LHCN-M2 (cell line): Measurements from ENCODE around the gene DUSP8. TPM values are rescaled to one million over a fixed set of nuclear protein-coding genes. Genes with fewer than 3 reads are reported as not detected.

Experiments
- DNase-seq: peaks from one replicate; pipeline ENCODE4 v3.0.0-alpha.2; 2012; ENCODE audit warnings: low read depth
- total RNA-seq: library from RNA; depleted of rRNA; stranded (reverse); fragments of >200 nt; gene quantifications from 2 replicates; pipeline ENCODE4 v1.2.3, GENCODE V29; 2014

Gene DUSP8
- total RNA-seq, 1 experiment from 2014 or later = not detected

GRCh38 chr11:1554981-1555712 lies 16.9 kb downstream of the DUSP8 start:
- DNase-seq = no peak

DNA sequence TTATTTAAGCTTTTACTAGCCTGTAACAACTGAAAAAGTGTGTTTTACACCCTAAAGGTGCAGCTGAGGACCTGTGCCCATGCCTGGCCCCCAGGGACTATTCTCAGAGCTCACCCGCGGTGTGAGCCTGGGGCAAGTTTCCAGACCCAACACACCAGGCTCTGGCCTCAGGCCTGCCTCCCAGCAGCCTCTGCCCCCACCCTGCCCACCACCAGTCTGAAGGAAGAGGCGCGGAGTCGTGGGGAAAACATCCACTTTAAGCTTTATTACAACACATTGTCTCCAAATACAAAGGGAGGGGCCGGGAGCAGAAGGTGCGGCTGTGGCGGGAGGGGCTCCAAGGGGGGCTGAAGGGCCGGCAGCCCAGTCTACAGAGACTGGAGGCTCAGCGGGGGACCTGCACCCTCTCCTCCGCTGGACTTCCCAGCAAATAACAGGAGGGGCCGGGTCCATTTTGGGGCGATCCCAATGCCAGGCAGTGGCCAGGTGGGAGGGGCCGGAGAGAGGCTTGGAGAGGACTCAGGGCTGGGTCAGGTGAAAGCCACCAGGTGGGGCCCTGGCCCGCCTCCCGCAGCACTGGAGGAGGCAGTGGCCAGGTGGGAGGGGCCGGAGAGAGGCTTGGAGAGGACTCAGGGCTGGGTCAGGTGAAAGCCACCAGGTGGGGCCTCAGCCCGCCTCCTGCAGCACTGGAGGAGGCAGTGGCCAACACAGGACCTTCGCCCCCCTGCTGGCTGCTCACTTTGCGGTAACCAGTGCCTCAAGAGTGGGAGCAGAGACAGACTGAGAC lies 18.1 kb downstream of the DUSP8 start:
- no peak for DNase-seq

GRCh38 chr11:1549338-1550330 lies 22.4 kb downstream of the DUSP8 start:
- no peak for DNase-seq

GRCh38 chr11:1548221-1549070 lies 23.6 kb downstream of the DUSP8 start:
- DNase-seq = peak; percentile 21

- DNase-seq = no peak
These were observed 24.5 kb downstream of the DUSP8 start for GRCh38 chr11:1547467-1548098.

- no peak for DNase-seq
These were observed 25.3 kb downstream of the DUSP8 start for GRCh38 chr11:1546536-1547466.

- no peak for DNase-seq
These were observed 26.0 kb downstream of the DUSP8 start for GRCh38 chr11:1546077-1546535.

GRCh38 chr11:1545432-1545831 lies 26.6 kb downstream of the DUSP8 start:
- no peak for DNase-seq

DNA sequence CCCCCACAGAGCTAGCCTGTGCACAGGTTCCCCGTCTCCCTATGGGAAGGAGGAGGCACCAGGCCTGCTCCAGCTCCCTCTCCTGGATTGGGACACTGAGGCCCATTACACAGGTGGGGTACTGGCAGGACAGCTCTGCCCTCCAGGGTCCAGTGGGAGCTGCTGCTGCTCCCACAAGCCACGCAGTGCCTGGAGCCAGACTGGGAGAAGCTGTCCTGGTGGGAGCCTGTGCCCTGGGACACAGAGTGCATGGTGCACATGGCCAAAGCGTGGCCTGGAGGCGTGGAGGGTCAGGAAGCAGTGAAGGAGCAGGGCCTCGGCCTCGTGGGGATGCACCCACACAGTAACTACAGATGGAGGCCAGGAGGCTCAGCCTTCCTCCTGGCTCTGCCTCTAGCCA lies 27.5 kb downstream of the DUSP8 start:
- DNase-seq = no peak

DNA sequence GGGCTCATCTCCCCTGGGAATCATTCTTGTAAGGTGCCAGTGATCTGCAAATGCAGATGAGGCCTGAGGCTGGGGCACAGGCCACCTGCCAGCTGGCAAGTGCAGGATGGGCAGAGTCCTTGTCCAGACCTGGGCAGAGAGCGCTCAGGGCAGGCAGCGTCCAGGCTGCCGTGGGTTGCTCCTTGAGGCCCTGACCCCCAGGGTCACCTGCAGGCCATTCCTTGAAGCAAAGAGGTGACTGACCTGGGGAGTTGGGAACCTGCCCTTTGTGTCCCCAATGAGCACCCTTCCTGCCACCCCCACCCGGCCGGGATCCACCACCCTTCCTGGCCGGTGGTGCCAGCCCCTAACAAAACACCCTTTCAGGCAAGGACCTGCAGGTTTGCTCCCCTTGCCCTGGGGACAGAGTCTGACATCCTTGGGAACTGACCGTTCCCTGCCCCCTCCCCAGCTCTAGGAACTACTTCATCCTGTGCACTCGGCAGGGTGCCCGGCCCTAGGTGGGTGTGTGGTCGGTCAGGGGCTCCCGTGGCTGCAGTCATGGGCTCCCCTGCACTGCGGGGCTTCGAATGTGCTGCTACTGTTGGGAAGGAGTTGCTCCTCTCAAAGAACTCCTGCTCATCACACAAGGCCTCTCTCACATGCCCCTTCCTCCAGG lies 28.3 kb downstream of the DUSP8 start:
- no peak for DNase-seq

DNA sequence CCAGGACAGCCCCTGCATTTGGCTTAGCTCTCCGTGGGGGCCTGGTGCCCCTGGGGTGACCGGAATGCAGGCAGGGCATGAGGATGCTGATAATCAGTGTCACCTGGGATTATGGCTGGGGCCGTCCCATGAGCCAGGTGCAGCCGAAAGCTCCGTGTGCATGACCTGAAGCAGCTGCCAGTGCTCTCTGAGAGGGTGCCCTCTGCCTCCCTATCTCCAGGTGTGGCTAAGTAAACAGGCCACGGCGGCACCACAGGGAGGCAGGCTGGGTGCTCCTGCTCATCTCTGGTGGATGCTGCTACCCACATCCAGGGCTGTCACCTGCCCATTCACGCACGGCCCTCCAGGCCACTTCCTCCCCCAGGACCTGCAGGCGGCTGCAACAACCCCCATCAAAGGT lies 29.8 kb downstream of the DUSP8 start:
- no peak for DNase-seq

GRCh38 chr11:1541474-1542204 lies 30.4 kb downstream of the DUSP8 start:
- DNase-seq = no peak

DNA sequence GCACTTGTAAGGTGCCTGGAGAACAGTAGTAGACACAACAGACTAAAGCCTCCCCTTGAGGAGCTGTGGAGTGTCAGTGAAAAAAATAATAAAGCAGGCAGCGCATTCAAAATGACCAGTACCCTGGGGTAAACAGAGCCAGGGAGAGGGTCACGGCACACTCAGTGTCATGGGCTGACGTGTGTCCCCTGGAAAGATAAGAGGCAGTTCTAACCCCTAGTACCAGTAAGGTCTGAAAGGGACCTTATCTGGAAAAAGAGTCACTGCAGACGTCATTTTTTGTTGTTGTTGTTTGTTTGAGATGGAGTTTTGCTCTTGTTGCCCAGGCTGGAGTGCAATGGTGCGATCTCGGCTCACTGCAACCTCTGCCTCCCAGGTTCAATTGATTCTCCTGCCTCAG lies 32.0 kb downstream of the DUSP8 start:
- no peak for DNase-seq

DNA sequence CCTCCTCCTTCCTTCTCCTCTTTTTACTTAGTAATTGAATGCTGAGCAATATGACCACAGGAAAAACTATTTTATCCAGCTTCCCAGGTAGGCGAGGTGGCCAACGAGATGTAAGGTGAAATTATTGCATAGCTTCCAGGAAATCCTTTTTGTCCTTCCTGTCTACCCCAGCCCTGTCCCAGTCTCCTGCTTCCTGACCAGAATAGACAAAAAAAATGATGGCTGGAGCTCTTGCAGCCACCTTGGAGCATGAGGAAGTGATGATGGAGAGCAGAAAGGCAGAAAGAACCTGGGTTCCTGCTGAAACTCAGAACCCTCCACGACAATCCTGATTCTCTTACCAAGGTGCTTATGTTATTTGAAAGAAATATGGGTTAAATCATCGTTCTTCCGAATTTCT lies 33.9 kb downstream of the DUSP8 start:
- DNase-seq = no peak

GRCh38 chr11:1536065-1536843 lies 35.8 kb downstream of the DUSP8 start:
- no peak for DNase-seq

GRCh38 chr11:1534682-1535081 lies 37.4 kb downstream of the DUSP8 start:
- DNase-seq = no peak

DNA sequence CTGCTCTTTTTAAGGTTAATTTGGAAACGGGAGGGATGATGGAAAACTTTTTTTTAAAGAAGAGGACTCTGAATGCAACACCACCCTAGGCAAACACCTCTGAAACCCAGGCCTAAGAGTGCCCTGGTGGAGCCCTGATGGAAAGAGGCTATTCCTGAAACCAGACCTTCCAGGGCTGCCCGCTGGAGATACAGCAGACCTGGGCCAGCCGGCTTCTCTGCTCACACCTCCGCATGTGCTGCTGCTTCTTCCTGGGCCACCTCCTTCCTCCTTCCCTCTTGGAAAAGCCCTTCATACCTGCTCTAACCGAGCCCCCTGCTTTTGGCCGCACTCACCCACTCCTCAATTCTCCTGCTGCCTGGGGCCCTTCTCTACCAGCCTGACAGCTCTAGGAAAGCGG lies 37.9 kb downstream of the DUSP8 start:
- DNase-seq = no peak
